Measurements from ENCODE around the gene CROT. TPM values are rescaled to one million over a fixed set of nuclear protein-coding genes. Genes with fewer than 3 reads are reported as not detected.
A peak's percentile ranks its signal among the peaks of the same experiment; 100 is the strongest.

Gene CROT
- total RNA-seq, 2 donors from 2014 or later = 6.3 to 11.0 TPM

DNA sequence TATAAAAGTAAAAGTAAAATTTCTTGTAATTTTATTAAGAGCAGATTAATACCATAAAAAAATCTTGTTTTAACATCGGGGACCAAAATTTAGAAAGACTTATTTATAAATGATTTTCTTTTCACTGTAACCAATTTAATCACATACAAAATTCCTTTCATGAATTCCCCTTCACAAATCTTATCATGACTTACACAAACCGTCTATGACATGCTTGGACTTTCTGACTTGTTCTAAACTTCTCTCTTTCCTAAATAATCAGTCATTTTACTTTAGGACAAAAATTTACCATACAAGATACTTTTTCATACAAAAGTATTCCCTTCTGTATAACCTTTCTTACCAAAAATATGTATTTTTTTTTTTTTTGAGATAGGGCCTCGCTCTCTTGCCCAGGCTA is 9.3 kb downstream of the CROT start:
- H3K36me3 ChIP-seq (ENCODE audit: control insufficient read depth, insufficient read depth, low read length) = peaks cover 89% of the 10 kb centered on the region
- DNase-seq = no peak
- no peak for TF ChIP-seq CTCF (conservative IDR thresholded peaks at IDR 0.05)
- Mint-ChIP-seq H3K4me3 (no peak overlapping the region), H3K4me1 (no peaks in the 10 kb centered on the region), H3K36me3 (ENCODE audit: low read depth) (peaks cover 81% of the 10 kb centered on the region), H3K9me3 (peaks cover 63% of the 10 kb centered on the region), H3K27ac (no peak overlapping the region), H3K27me3 (ENCODE audit: insufficient read depth) (no peaks in the 10 kb centered on the region)
- 75% methylated on average over 2 to 3 of the region's 3 CpGs for WGBS, 2 experiments (ENCODE audit: insufficient coverage in 1 of 2, insufficient read length in 1 of 2)
- no peaks in the 10 kb centered on the region for H3K27me3 ChIP-seq (ENCODE audit: control insufficient read depth, insufficient read depth, low read length, poor library complexity, severe bottlenecking)
- no peak overlapping the region for H3K27ac ChIP-seq (ENCODE audit: low read depth, low read length)
- no peak overlapping the region for H3K9ac ChIP-seq (ENCODE audit: extremely low read depth, low read length, poor library complexity, severe bottlenecking)
- H3K9me3 ChIP-seq (ENCODE audit: control insufficient read depth, low read length) = peaks cover 95% of the 10 kb centered on the region
- H3K4me3 ChIP-seq (ENCODE audit: low read length) = peak overlapping the region; percentile 66
- H3K4me1 ChIP-seq (ENCODE audit: control insufficient read depth, insufficient read depth, low read length) = no peaks in the 10 kb centered on the region

DNA sequence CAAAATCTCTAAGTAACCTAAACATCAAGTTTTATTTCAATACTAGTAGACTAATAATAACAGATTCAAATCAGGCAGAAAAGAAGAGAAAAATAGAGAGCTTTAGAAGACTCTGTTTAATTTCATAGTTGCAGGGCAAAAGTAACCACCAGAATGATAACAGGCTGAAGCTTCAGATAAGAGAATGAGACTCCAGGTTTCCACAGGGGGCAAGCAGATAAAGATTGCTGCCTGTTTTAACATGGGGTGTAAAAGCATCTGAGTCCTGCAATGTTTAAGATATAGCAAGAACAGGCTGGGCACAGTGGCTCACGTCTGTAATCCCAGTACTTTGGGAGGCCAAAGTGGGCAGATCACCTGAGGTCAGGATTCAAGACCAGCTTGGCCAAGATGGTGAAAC is 11.0 kb downstream of the CROT start:
- Histone ChIP-seq H3K9ac (ENCODE audit: extremely low read depth, low read length, poor library complexity, severe bottlenecking) (no peak overlapping the region), H3K9me3 (ENCODE audit: control insufficient read depth, low read length) (peaks cover 80% of the 10 kb centered on the region), H3K27me3 (ENCODE audit: control insufficient read depth, insufficient read depth, low read length, poor library complexity, severe bottlenecking) (no peaks in the 10 kb centered on the region), H3K4me1 (ENCODE audit: control insufficient read depth, insufficient read depth, low read length) (no peaks in the 10 kb centered on the region), H3K36me3 (ENCODE audit: control insufficient read depth, insufficient read depth, low read length) (peaks cover 75% of the 10 kb centered on the region), H3K27ac (ENCODE audit: low read depth, low read length) (no peak overlapping the region), H3K4me3 (ENCODE audit: low read length) (peak overlapping the region; percentile 19)
- no peak overlapping the region for H3K4me3 Mint-ChIP-seq
- H3K27me3 Mint-ChIP-seq (ENCODE audit: insufficient read depth) = no peaks in the 10 kb centered on the region
- 96 to 100% methylated on average over 1 of the region's 1 CpG for WGBS, 2 experiments (ENCODE audit: insufficient coverage in 1 of 2, insufficient read length in 1 of 2)
- no peaks in the 10 kb centered on the region for H3K4me1 Mint-ChIP-seq
- no peak overlapping the region for H3K27ac Mint-ChIP-seq
- no peak for DNase-seq
- H3K9me3 Mint-ChIP-seq = peaks cover 58% of the 10 kb centered on the region
- peaks cover 70% of the 10 kb centered on the region for H3K36me3 Mint-ChIP-seq (ENCODE audit: low read depth)
- no peak for TF ChIP-seq CTCF (conservative IDR thresholded peaks at IDR 0.05)

- H3K4me1 Mint-ChIP-seq = no peaks in the 10 kb centered on the region
- no peak overlapping the region for H3K27ac Mint-ChIP-seq
- Histone ChIP-seq H3K27me3 (ENCODE audit: control insufficient read depth, insufficient read depth, low read length, poor library complexity, severe bottlenecking) (no peaks in the 10 kb centered on the region), H3K9me3 (ENCODE audit: control insufficient read depth, low read length) (peaks cover 51% of the 10 kb centered on the region), H3K36me3 (ENCODE audit: control insufficient read depth, insufficient read depth, low read length) (peaks cover 57% of the 10 kb centered on the region), H3K4me3 (ENCODE audit: low read length) (no peak overlapping the region), H3K9ac (ENCODE audit: extremely low read depth, low read length, poor library complexity, severe bottlenecking) (no peak overlapping the region), H3K27ac (ENCODE audit: low read depth, low read length) (no peak overlapping the region), H3K4me1 (ENCODE audit: control insufficient read depth, insufficient read depth, low read length) (no peaks in the 10 kb centered on the region)
- peaks cover 48% of the 10 kb centered on the region for H3K36me3 Mint-ChIP-seq (ENCODE audit: low read depth)
- H3K4me3 Mint-ChIP-seq = no peak overlapping the region
- DNase-seq = no peak
- 100% methylated on average over 1 to 2 of the region's 2 CpGs for WGBS, 2 experiments (ENCODE audit: insufficient coverage in 1 of 2, insufficient read length in 1 of 2)
- no peak for TF ChIP-seq CTCF (conservative IDR thresholded peaks at IDR 0.05)
- H3K27me3 Mint-ChIP-seq (ENCODE audit: insufficient read depth) = no peaks in the 10 kb centered on the region
- H3K9me3 Mint-ChIP-seq = peaks cover 37% of the 10 kb centered on the region
Observed at GRCh38 chr7:87359366-87359765, 13.9 kb downstream of the CROT start.
